Panc1 (cell line): Measurements from ENCODE around the gene CHST12. TPM values are rescaled to one million over a fixed set of nuclear protein-coding genes. Genes with fewer than 3 reads are reported as not detected.

Experiments used
- ATAC-seq: fragments of 200-7000 bp; cut with Tn5 transposase; 2 replicates; pipeline ENCODE4 v1.9.1; 2020; ENCODE audit warnings: mild to moderate bottlenecking, moderate library complexity
- BruUV-seq: library from RNA; stranded (reverse); fragments of 400-500 nt; replicated peaks from 2 replicates; lab custom pipeline; 2021; lab: Mats Ljungman, UMichigan
- CTCF ChIA-PET: fragments of 300-600 bp; sonication (Branson Sonifier 250); formaldehyde crosslinking; loops from one replicate; lab custom pipeline; 2022; ENCODE audit warnings: antibody characterized with exemption; lab: Charles Lee
- POLR2A ChIA-PET: fragments of 300-600 bp; sonication (Branson Sonifier 250); formaldehyde crosslinking; loops from one replicate; lab custom pipeline; 2022; ENCODE audit warnings: antibody characterized with exemption; lab: Charles Lee
- DNase-seq: peaks from one replicate; pipeline ENCODE4 v3.0.0-alpha.2; 2010; ENCODE audit warnings: low read depth, low spot score
- H3K27ac ChIP-seq: 2 replicates; pipeline ENCODE4 v1.5.1; 2011; ENCODE audit warnings: mild to moderate bottlenecking, low read length, inconsistent platforms
- H3K27me3 ChIP-seq: fragments of 200-500 bp; sonication (Bioruptor generic); 2 replicates; pipeline ENCODE4 v1.6.0; 2014; ENCODE audit warnings: low read length, inconsistent platforms; ENCODE audit not compliant: control insufficient read depth, insufficient read depth
- H3K36me3 ChIP-seq: fragments of 200-500 bp; sonication (Bioruptor generic); 2 replicates; pipeline ENCODE4 v1.5.1; 2014; ENCODE audit warnings: inconsistent platforms, mild to moderate bottlenecking, low read length, moderate library complexity; ENCODE audit not compliant: control insufficient read depth, insufficient read depth
- H3K4me1 ChIP-seq: 2 replicates; pipeline ENCODE4 v1.5.1; 2011; ENCODE audit warnings: inconsistent platforms, mild to moderate bottlenecking, low read length, moderate library complexity; ENCODE audit not compliant: control insufficient read depth, insufficient read depth
- H3K4me3 ChIP-seq, 2 experiments: 2 replicates each; pipeline ENCODE4 v1.5.1; 2011 to 2012; ENCODE audit warnings: low read depth in 2 of 2, low read length in 2 of 2, mild to moderate bottlenecking in 2 of 2, inconsistent platforms in 1 of 2, moderate library complexity in 1 of 2
- H3K9me3 ChIP-seq: fragments of 200-500 bp; sonication (Bioruptor generic); 2 replicates; pipeline ENCODE4 v1.5.1; 2014; ENCODE audit warnings: low read depth, mild to moderate bottlenecking, inconsistent platforms, low read length, moderate library complexity; ENCODE audit not compliant: control insufficient read depth, insufficient read depth
- POLR2AphosphoS5 ChIP-seq: IDR thresholded peaks from 2 replicates; pipeline ENCODE4 v1.6.1; 2012; ENCODE audit warnings: mild to moderate bottlenecking, low read depth, low read length, moderate library complexity
- SIN3A ChIP-seq: IDR thresholded peaks from 2 replicates; pipeline ENCODE4 v1.6.1; 2012; ENCODE audit warnings: low read depth, mild to moderate bottlenecking, low read length, moderate library complexity, borderline replicate concordance; ENCODE audit not compliant: insufficient read depth
- TCF7L2 ChIP-seq: IDR thresholded peaks from 2 replicates; pipeline ENCODE4 v1.6.1; 2011; ENCODE audit warnings: mild to moderate bottlenecking, low read depth, low read length, inconsistent platforms
- in situ Hi-C: cut with HindIII; loops from 2 replicates; pipeline ENCODE4 v1.10.0; 2016; ENCODE audit warnings: low sequenced_read_pairs, low pct_unique_long_range_greater_than_20kb
- intact Hi-C: fragments of 100-400 bp; cut with micrococcal nuclease; formaldehyde crosslinking; loops from one replicate; pipeline ENCODE4 v1.10.0; 2022; ENCODE audit not compliant: unreplicated experiment
- total RNA-seq: library from RNA; stranded (reverse); gene quantifications from one replicate; pipeline ENCODE4 v1.2.1, GENCODE V29; 2021; ENCODE audit not compliant: unreplicated experiment
- TF ChIP-seq, protein P1 (sequence below), 2 experiments: IDR thresholded peaks; 2 replicates each; pipeline ENCODE4 v1.6.1; 2011 to 2012; ENCODE audit warnings: low read depth in 2 of 2, control low read depth in 1 of 2, low read length in 1 of 2, mild to moderate bottlenecking in 1 of 2, moderate library complexity in 1 of 2; ENCODE audit not compliant: insufficient read depth in 1 of 2
- TF ChIP-seq, protein P2 (sequence below): fragments of 450-650 bp; IDR thresholded peaks from 2 replicates; pipeline ENCODE4 v1.5.1; 2017; ENCODE audit warnings: mild to moderate bottlenecking

The CHST12 gene
- total RNA-seq, 1 experiment from 2014 or later, result 48.3 TPM

DNA sequence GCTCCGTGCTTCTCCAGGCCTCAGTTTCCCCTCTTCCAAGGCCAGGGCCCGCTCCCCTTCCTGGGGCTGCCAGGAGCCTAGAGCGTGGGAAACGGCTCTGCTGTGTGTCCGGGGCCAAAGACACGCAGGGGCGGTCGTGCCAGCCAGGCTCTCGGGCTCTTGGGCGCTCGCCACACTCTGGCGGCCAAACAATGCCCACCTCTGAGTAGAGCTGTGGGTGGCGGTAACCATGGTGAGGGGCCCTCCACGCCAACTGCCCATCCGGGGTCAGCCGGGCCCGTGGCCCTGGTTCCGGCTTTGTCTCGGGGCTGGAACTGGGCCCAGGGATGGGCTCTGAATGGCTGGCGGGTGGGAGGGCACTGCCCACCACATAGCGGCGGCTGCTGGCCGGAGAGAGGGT is 56.8 kb downstream of the CHST12 start:
- Histone ChIP-seq H3K36me3 (no peaks in the 10 kb centered on the region), H3K27ac (no peak overlapping the region), H3K9me3 (no peaks in the 10 kb centered on the region), H3K27me3 (no peaks in the 10 kb centered on the region), H3K4me3 (no peak overlapping the region), H3K4me1 (no peaks in the 10 kb centered on the region)
- ChIA-PET POLR2A (no interaction called here), CTCF (interaction anchor here (0.7 kb wide), 1 partner anchor 8 kb away, joined by 3 read pairs; no protein-coding TSS in a partner anchor)
- TF ChIP-seq POLR2AphosphoS5, result no peak
- no peak for TF ChIP-seq SIN3A
- TF ChIP-seq, protein P1, sequence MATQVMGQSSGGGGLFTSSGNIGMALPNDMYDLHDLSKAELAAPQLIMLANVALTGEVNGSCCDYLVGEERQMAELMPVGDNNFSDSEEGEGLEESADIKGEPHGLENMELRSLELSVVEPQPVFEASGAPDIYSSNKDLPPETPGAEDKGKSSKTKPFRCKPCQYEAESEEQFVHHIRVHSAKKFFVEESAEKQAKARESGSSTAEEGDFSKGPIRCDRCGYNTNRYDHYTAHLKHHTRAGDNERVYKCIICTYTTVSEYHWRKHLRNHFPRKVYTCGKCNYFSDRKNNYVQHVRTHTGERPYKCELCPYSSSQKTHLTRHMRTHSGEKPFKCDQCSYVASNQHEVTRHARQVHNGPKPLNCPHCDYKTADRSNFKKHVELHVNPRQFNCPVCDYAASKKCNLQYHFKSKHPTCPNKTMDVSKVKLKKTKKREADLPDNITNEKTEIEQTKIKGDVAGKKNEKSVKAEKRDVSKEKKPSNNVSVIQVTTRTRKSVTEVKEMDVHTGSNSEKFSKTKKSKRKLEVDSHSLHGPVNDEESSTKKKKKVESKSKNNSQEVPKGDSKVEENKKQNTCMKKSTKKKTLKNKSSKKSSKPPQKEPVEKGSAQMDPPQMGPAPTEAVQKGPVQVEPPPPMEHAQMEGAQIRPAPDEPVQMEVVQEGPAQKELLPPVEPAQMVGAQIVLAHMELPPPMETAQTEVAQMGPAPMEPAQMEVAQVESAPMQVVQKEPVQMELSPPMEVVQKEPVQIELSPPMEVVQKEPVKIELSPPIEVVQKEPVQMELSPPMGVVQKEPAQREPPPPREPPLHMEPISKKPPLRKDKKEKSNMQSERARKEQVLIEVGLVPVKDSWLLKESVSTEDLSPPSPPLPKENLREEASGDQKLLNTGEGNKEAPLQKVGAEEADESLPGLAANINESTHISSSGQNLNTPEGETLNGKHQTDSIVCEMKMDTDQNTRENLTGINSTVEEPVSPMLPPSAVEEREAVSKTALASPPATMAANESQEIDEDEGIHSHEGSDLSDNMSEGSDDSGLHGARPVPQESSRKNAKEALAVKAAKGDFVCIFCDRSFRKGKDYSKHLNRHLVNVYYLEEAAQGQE (IDR thresholded peaks at IDR 0.05; ENCODE audit: insufficient read depth in 1 of 2, low read depth in 2 of 2, low read length in 1 of 2), result no peak
- no peak for TF ChIP-seq TCF7L2
- TF ChIP-seq, protein P2, sequence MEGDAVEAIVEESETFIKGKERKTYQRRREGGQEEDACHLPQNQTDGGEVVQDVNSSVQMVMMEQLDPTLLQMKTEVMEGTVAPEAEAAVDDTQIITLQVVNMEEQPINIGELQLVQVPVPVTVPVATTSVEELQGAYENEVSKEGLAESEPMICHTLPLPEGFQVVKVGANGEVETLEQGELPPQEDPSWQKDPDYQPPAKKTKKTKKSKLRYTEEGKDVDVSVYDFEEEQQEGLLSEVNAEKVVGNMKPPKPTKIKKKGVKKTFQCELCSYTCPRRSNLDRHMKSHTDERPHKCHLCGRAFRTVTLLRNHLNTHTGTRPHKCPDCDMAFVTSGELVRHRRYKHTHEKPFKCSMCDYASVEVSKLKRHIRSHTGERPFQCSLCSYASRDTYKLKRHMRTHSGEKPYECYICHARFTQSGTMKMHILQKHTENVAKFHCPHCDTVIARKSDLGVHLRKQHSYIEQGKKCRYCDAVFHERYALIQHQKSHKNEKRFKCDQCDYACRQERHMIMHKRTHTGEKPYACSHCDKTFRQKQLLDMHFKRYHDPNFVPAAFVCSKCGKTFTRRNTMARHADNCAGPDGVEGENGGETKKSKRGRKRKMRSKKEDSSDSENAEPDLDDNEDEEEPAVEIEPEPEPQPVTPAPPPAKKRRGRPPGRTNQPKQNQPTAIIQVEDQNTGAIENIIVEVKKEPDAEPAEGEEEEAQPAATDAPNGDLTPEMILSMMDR, result no peak
- ATAC-seq (peak; percentile 9; the same call in 1 of the 2 replicates), DNase-seq (no peak)
- no TSS peak for BruUV-seq
- intact Hi-C loops (no loop called here), in situ Hi-C loops (no loop called here)

DNA sequence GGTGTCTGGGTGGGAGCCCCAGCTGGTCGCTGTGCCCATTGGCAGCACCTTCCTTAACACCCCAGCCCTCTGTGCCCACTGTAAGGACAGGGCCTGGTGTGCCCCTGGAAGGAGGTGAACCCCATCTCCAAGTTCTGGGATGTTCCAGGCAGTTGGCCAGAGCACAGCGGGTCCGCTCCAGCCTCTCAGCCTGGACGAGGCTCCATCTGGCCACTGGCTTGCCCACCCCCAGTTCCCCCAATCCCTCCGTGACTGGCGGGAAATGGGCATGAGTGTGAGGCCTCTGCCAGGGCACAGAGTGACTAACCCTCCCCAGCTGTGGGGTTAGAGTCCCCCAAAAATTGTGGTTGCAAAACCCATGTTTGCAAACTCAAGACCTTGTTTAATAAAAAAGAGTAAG is 57.2 kb downstream of the CHST12 start:
- TF ChIP-seq, protein P1 (IDR thresholded peaks at IDR 0.05; ENCODE audit: insufficient read depth in 1 of 2, low read depth in 2 of 2, low read length in 1 of 2), result no peak
- TF ChIP-seq TCF7L2, result no peak
- no peak for TF ChIP-seq SIN3A
- no peak for TF ChIP-seq POLR2AphosphoS5
- TF ChIP-seq, protein P2, result no peak
- intact Hi-C loops (no loop called here), in situ Hi-C loops (no loop called here)
- ChIA-PET CTCF (no interaction called here), POLR2A (no interaction called here)
- Histone ChIP-seq H3K27ac (no peak overlapping the region), H3K36me3 (no peaks in the 10 kb centered on the region), H3K4me3 (no peak overlapping the region), H3K9me3 (no peaks in the 10 kb centered on the region), H3K27me3 (no peaks in the 10 kb centered on the region), H3K4me1 (no peaks in the 10 kb centered on the region)
- DNase-seq (no peak), ATAC-seq (peak; percentile 26; the same call in 1 of the 2 replicates)
- no TSS peak for BruUV-seq
